GM23248 (cell line): ENCODE results near the gene CNIH3.

Source experiments
- EZH2 ChIP-seq: fragments of 200-600 bp; sonication (generic); IDR thresholded peaks from 2 replicates; pipeline ENCODE4 v1.6.1; 2018; ENCODE audit warnings: antibody characterized with exemption, mild to moderate bottlenecking; ENCODE audit not compliant: insufficient read depth, poor library complexity, severe bottlenecking
- EZH2phosphoT487 ChIP-seq: fragments of 200-600 bp; sonication (generic); IDR thresholded peaks from 2 replicates; pipeline ENCODE4 v1.6.1; 2018; ENCODE audit warnings: antibody characterized with exemption, moderate library complexity, mild to moderate bottlenecking, low read depth; ENCODE audit not compliant: insufficient read depth

DNA sequence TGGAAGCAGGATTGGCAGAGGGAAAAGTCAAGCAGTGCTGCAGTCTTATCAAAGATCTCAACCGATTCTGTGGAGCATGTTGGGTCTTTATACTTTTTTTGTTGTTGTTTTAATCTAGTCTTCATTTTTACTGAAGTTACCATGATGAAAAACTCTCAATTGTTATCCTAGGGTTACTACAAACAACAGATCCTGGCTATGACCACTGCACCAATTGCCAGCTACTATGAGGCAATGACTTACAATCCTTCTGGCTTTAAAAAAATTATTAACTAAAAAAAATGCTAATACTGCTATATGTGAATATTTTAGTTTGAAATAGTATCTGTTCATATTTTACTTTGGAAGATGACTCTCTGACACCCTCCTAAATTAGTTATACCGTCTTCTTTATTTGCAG is 145.9 kb downstream of the CNIH3 start:
- TF ChIP-seq EZH2 (no peak), EZH2phosphoT487 (no peak)
